AG04449 (cell line): ENCODE data around the gene AKAP8.

Experiments
- CTCF ChIA-PET: fragments of 350-600 bp; formaldehyde crosslinking; extraction: SDS; loops from one replicate; lab custom pipeline; 2021; ENCODE audit warnings: antibody characterized with exemption; lab: Yijun Ruan, JAX
- POLR2A ChIA-PET: fragments of 400-600, 350-600 bp; formaldehyde crosslinking; extraction: SDS; loops from one replicate; lab custom pipeline; 2020; ENCODE audit warnings: antibody characterized with exemption, inconsistent platforms; lab: Yijun Ruan, JAX
- DNase-seq: peaks from one replicate; pipeline ENCODE4 v3.0.0-alpha.2; 2010; ENCODE audit warnings: low read depth, low spot score
- H3K4me3 ChIP-seq: 2 replicates; pipeline ENCODE4 v1.5.1; 2011; ENCODE audit warnings: low read depth, mild to moderate bottlenecking, control low read depth, low read length
- CTCF ChIP-seq: IDR thresholded peaks from one replicate; pipeline ENCODE4 v1.5.1; 2011; ENCODE audit warnings: mild to moderate bottlenecking, moderate library complexity, low read length, control low read depth, inconsistent platforms; ENCODE audit not compliant: insufficient read depth; ENCODE audit errors: missing control alignments

Gene AKAP8

GRCh38 chr19:15323496-15324235, 55.9 kb downstream of the AKAP8 start:
- H3K4me3 ChIP-seq: no peak overlapping the region
- ChIA-PET CTCF (no interaction called here), POLR2A (no interaction called here)
- no peak for TF ChIP-seq CTCF
- no peak for DNase-seq

- H3K4me3 ChIP-seq: no peak overlapping the region
- TF ChIP-seq CTCF: no peak
- DNase-seq: no peak
- ChIA-PET CTCF (no interaction called here), POLR2A (no interaction called here)
These were observed 57.8 kb downstream of the AKAP8 start for GRCh38 chr19:15321739-15322138.

GRCh38 chr19:15320116-15320515, 59.5 kb downstream of the AKAP8 start:
- ChIA-PET POLR2A (no interaction called here), CTCF (interaction anchor here (1.9 kb wide), 1 partner anchor 17 kb away, joined by 5 read pairs; no protein-coding TSS in a partner anchor)
- DNase-seq: no peak
- TF ChIP-seq CTCF: no peak
- no peak overlapping the region for H3K4me3 ChIP-seq

GRCh38 chr19:15318241-15318691, 61.3 kb downstream of the AKAP8 start:
- no peak for TF ChIP-seq CTCF
- DNase-seq: no peak
- ChIA-PET POLR2A (interaction anchor here (0.5 to 0.6 kb wide), 3 partner anchors 8 to 242 kb away, joined by 3 read pairs; no protein-coding TSS in a partner anchor), CTCF (interaction anchor here (1.1 to 2.5 kb wide), 4 partner anchors 10 to 68 kb away, joined by 3 to 5 read pairs (median 4); no protein-coding TSS in a partner anchor)
- no peak overlapping the region for H3K4me3 ChIP-seq

GRCh38 chr19:15317392-15318071, 62.1 kb downstream of the AKAP8 start:
- ChIA-PET CTCF (interaction anchor here (0.6 to 2.5 kb wide), 11 partner anchors 9 to 118 kb away, joined by 3 to 5 read pairs (median 3); no protein-coding TSS in a partner anchor), POLR2A (interaction anchor here (0.5 to 0.6 kb wide), 4 partner anchors 8 to 241 kb away, joined by 3 read pairs; no protein-coding TSS in a partner anchor)
- no peak for TF ChIP-seq CTCF
- DNase-seq: no peak
- no peak overlapping the region for H3K4me3 ChIP-seq

- no peak for TF ChIP-seq CTCF
- CTCF ChIA-PET: interaction anchor here (1.3 to 2.5 kb wide), 6 partner anchors 17 to 66 kb away, joined by 3 to 5 read pairs (median 4); no protein-coding TSS in a partner anchor
- no peak overlapping the region for H3K4me3 ChIP-seq
- no peak for DNase-seq
- POLR2A ChIA-PET: no interaction called here
These were observed 63.1 kb downstream of the AKAP8 start for GRCh38 chr19:15316498-15316897.
